ENCODE measurements around the gene FBN2. TPM values are rescaled to one million over a fixed set of nuclear protein-coding genes. Genes with fewer than 3 reads are reported as not detected.

The FBN2 gene
- total RNA-seq, 2 donors from 2014 or later, result 1.8 to 1.9 TPM

- Histone ChIP-seq H3K4me3 (no peak overlapping the region), H3K36me3 (no peaks in the 10 kb centered on the region), H3K9ac (ENCODE audit: low read depth in 2 of 2, low read length in 2 of 2) (no peak overlapping the region), H3K27ac (no peak overlapping the region), H3K4me1 (no peaks in the 10 kb centered on the region), H3K27me3 (no peaks in the 10 kb centered on the region), H3K9me3 (no peaks in the 10 kb centered on the region)
- intact Hi-C loops (cut with DNase I), result no loop called here
- no peak for DNase-seq
- TF ChIP-seq CTCF (IDR thresholded peaks at IDR 0.05), result no peak
These were observed 182.1 kb downstream of the FBN2 start for GRCh38 chr5:128355961-128356360.

- H3K9ac ChIP-seq (ENCODE audit: low read depth in 2 of 2, low read length in 2 of 2), result no peak overlapping the region
- intact Hi-C loops (cut with DNase I), result no loop called here
- no peak overlapping the region for H3K4me3 ChIP-seq
- H3K27ac ChIP-seq, result no peak overlapping the region
- no peak for TF ChIP-seq CTCF (IDR thresholded peaks at IDR 0.05)
- H3K36me3 ChIP-seq, result no peaks in the 10 kb centered on the region
- H3K27me3 ChIP-seq, result no peaks in the 10 kb centered on the region
- no peak for DNase-seq
- H3K9me3 ChIP-seq, result no peaks in the 10 kb centered on the region
- no peaks in the 10 kb centered on the region for H3K4me1 ChIP-seq
These were observed 184.5 kb downstream of the FBN2 start for GRCh38 chr5:128353441-128354107.

GRCh38 chr5:128350705-128351104 is 187.3 kb downstream of the FBN2 start:
- no peaks in the 10 kb centered on the region for H3K9me3 ChIP-seq
- no peak for DNase-seq
- no peak overlapping the region for H3K27ac ChIP-seq
- H3K36me3 ChIP-seq, result no peaks in the 10 kb centered on the region
- H3K27me3 ChIP-seq, result no peaks in the 10 kb centered on the region
- H3K9ac ChIP-seq (ENCODE audit: low read depth in 2 of 2, low read length in 2 of 2), result no peak overlapping the region
- intact Hi-C loops (cut with DNase I), result no loop called here
- H3K4me3 ChIP-seq, result no peak overlapping the region
- TF ChIP-seq CTCF (IDR thresholded peaks at IDR 0.05), result no peak
- H3K4me1 ChIP-seq, result no peaks in the 10 kb centered on the region

- H3K27ac ChIP-seq, result peak overlapping the region; percentile 18
- no peaks in the 10 kb centered on the region for H3K4me1 ChIP-seq
- peak; percentile 85 for DNase-seq
- no peak overlapping the region for H3K9ac ChIP-seq (ENCODE audit: low read depth in 2 of 2, low read length in 2 of 2)
- H3K27me3 ChIP-seq, result no peaks in the 10 kb centered on the region
- no peak overlapping the region for H3K4me3 ChIP-seq
- no peaks in the 10 kb centered on the region for H3K36me3 ChIP-seq
- H3K9me3 ChIP-seq, result no peaks in the 10 kb centered on the region
- TF ChIP-seq CTCF (IDR thresholded peaks at IDR 0.05), result no peak
- intact Hi-C loops (cut with DNase I), result no loop called here
These were observed 188.8 kb downstream of the FBN2 start for GRCh38 chr5:128349044-128349858.

GRCh38 chr5:128346038-128346437 is 192.0 kb downstream of the FBN2 start:
- H3K9ac ChIP-seq (ENCODE audit: low read depth in 2 of 2, low read length in 2 of 2), result no peak overlapping the region
- no peaks in the 10 kb centered on the region for H3K4me1 ChIP-seq
- DNase-seq, result no peak
- TF ChIP-seq CTCF (IDR thresholded peaks at IDR 0.05), result no peak
- H3K27me3 ChIP-seq, result no peaks in the 10 kb centered on the region
- H3K27ac ChIP-seq, result no peak overlapping the region
- intact Hi-C loops (cut with DNase I), result no loop called here
- no peaks in the 10 kb centered on the region for H3K36me3 ChIP-seq
- no peaks in the 10 kb centered on the region for H3K9me3 ChIP-seq
- no peak overlapping the region for H3K4me3 ChIP-seq

All from colonic mucosa (tissue), 4 donors.